CD14-positive monocyte (primary cell): Measurements from ENCODE around the gene SRPK2. TPM values are rescaled to one million over a fixed set of nuclear protein-coding genes. Genes with fewer than 3 reads are reported as not detected.

Experiments
- DNase-seq, 3 donors: peaks; one replicate each; pipeline ENCODE4 v3.0.0-alpha.2; 2011 to 2022
- H2AFZ ChIP-seq: 2 replicates; pipeline ENCODE4 v1.6.0; 2012; ENCODE audit warnings: mild to moderate bottlenecking, low read depth, low read length, inconsistent platforms; ENCODE audit not compliant: insufficient read depth, poor library complexity, severe bottlenecking
- H3K27ac ChIP-seq, 2 donors: 1 replicate in 1 of 2; 2 replicates in 1 of 2; pipeline ENCODE4 v1.5.1; 2012 to 2013; ENCODE audit warnings: low read length in 2 of 2, control low read depth in 1 of 2, inconsistent platforms in 1 of 2, low read depth in 1 of 2, mild to moderate bottlenecking in 1 of 2
- H3K27me3 ChIP-seq, 2 donors: one replicate each; pipeline versions ENCODE4 v1.6.0 to v1.6.1; 2011 to 2013; ENCODE audit warnings: low read length in 2 of 2; ENCODE audit not compliant: control insufficient read depth in 2 of 2, insufficient read depth in 2 of 2
- H3K36me3 ChIP-seq, 2 donors: replicated peaks in 1 of 2; 1 replicate in 1 of 2; 2 replicates in 1 of 2; pipeline versions ENCODE4 v1.5.1 to v1.6.1; 2012 to 2013; ENCODE audit warnings: low read length in 2 of 2, control low read depth in 1 of 2, inconsistent platforms in 1 of 2, mild to moderate bottlenecking in 1 of 2; ENCODE audit not compliant: insufficient read depth in 2 of 2, control insufficient read depth in 1 of 2
- H3K4me1 ChIP-seq, 2 donors: 1 replicate in 1 of 2; 2 replicates in 1 of 2; pipeline versions ENCODE4 v1.5.1 to v1.6.1; 2012 to 2013; ENCODE audit warnings: low read length in 2 of 2, control low read depth in 1 of 2, inconsistent platforms in 1 of 2, mild to moderate bottlenecking in 1 of 2, moderate library complexity in 1 of 2; ENCODE audit not compliant: insufficient read depth in 2 of 2, control insufficient read depth in 1 of 2
- H3K4me2 ChIP-seq: replicated peaks from 2 replicates; pipeline ENCODE3; 2012; ENCODE audit warnings: low read length, moderate library complexity, mild to moderate bottlenecking; ENCODE audit not compliant: poor library complexity, severe bottlenecking; ENCODE audit errors: extremely low read depth
- H3K4me3 ChIP-seq, 3 experiments: fragments of 200-600 bp in 1 of 3; sonication (generic) in 1 of 3; replicated peaks in 1 of 3; 1 replicate in 2 of 3; 2 replicates in 1 of 3; pipeline ENCODE4 v1.5.1; 2011 to 2013; ENCODE audit warnings: low read length in 3 of 3, mild to moderate bottlenecking in 3 of 3, control low read depth in 2 of 3, low read depth in 2 of 3, inconsistent platforms in 1 of 3, moderate library complexity in 1 of 3
- H3K79me2 ChIP-seq: 2 replicates; pipeline ENCODE4 v1.6.0; 2012; ENCODE audit warnings: mild to moderate bottlenecking, control low read depth, inconsistent platforms, low read length, moderate library complexity; ENCODE audit not compliant: insufficient read depth
- H3K9ac ChIP-seq: 2 replicates; pipeline ENCODE4 v1.6.0; 2017; ENCODE audit warnings: low read length, mild to moderate bottlenecking; ENCODE audit not compliant: insufficient read depth, poor library complexity, severe bottlenecking
- H3K9me3 ChIP-seq, 2 donors: replicated peaks in 1 of 2; 1 replicate in 1 of 2; 2 replicates in 1 of 2; pipeline versions ENCODE4 v1.5.1 to v1.6.1; 2012 to 2013; ENCODE audit warnings: low read length in 2 of 2, control low read depth in 1 of 2; ENCODE audit not compliant: control insufficient read depth in 1 of 2, insufficient read depth in 1 of 2
- H4K20me1 ChIP-seq: 2 replicates; pipeline ENCODE4 v1.6.0; 2012; ENCODE audit warnings: mild to moderate bottlenecking, low read length, control low read depth, moderate library complexity; ENCODE audit not compliant: insufficient read depth
- H3K27ac Mint-ChIP-seq, 7 donors: one replicate each; pipeline ENCODE4 v1.8.0; 2020; ENCODE audit warnings: mild to moderate bottlenecking in 7 of 7, mixed read lengths in 7 of 7, moderate library complexity in 6 of 7, inconsistent platforms in 2 of 7
- H3K27me3 Mint-ChIP-seq, 3 donors: one replicate each; pipeline ENCODE4 v1.8.0; 2021 to 2022; ENCODE audit warnings: low read depth in 3 of 3, mild to moderate bottlenecking in 3 of 3, mixed read lengths in 3 of 3, moderate library complexity in 3 of 3, inconsistent platforms in 1 of 3
- H3K36me3 Mint-ChIP-seq, 2 donors: one replicate each; pipeline ENCODE4 v1.8.0; 2020; ENCODE audit warnings: mixed read lengths in 2 of 2, inconsistent platforms in 1 of 2, mild to moderate bottlenecking in 1 of 2
- H3K4me1 Mint-ChIP-seq: one replicate; pipeline ENCODE4 v1.8.0; 2020; ENCODE audit warnings: mild to moderate bottlenecking, mixed read lengths
- H3K4me3 Mint-ChIP-seq, 2 donors: one replicate each; pipeline ENCODE4 v1.8.0; 2020; ENCODE audit warnings: mild to moderate bottlenecking in 2 of 2, mixed read lengths in 2 of 2, moderate library complexity in 1 of 2
- H3K9me3 Mint-ChIP-seq, 7 donors: one replicate each; pipeline ENCODE4 v1.8.0; 2020 to 2022; ENCODE audit warnings: mixed read lengths in 7 of 7, mild to moderate bottlenecking in 6 of 7, moderate library complexity in 6 of 7, inconsistent platforms in 2 of 7
- CTCF ChIP-seq: fragments of 200-600 bp; IDR thresholded peaks from one replicate; pipeline ENCODE4 v1.8.0; 2022; ENCODE audit warnings: antibody characterized with exemption, mild to moderate bottlenecking
- WGBS: methylation state at CpG from one replicate; pipeline ENCODE4 v1.1.5; 2013; ENCODE audit warnings: missing lambda C conversion rate; ENCODE audit not compliant: insufficient coverage; 5-methylcytosine and 5-hydroxymethylcytosine counted together
- intact Hi-C, 2 donors: fragments of 100-400 bp; cut with micrococcal nuclease; formaldehyde crosslinking; loops; one replicate each; pipeline versions ENCODE4 v1.15.0 to v1.15.1; 2023
- polyA plus RNA-seq, 3 donors: library from polyadenylated mRNA; depleted of rRNA in 1 of 3; unstranded in 2 of 3; stranded (reverse) in 1 of 3; fragments of 300-500 nt in 2 of 3; fragments of >200 nt in 1 of 3; fragmentation: Illumina TruSeq in 2 of 3; gene quantifications; 1 replicate in 2 of 3; 2 replicates in 1 of 3; pipeline ENCODE4 v1.2.3, GENCODE V29; 2012 to 2021

Gene SRPK2
- polyA plus RNA-seq, 3 donors: 12.6 to 37.7 (median 30.0) TPM

- H2AFZ ChIP-seq: no peak overlapping the region
- intact Hi-C loops: no loop called here
- H3K9ac ChIP-seq: no peak overlapping the region
- peaks cover 39 to 47% of the 10 kb centered on the region in 2 donors for H3K4me1 ChIP-seq
- Mint-ChIP-seq H3K36me3 (peaks cover 4 to 6% of the 10 kb centered on the region in 2 donors), H3K4me1 (peaks cover 57% of the 10 kb centered on the region), H3K9me3 (peaks cover 0 to 3% (median 0%) of the 10 kb centered on the region in 7 donors), H3K27ac (peak overlapping the region in 4 of 7 donors; percentile 52 to 75 (median 64)), H3K27me3 (peaks cover 0 to 2% (median 0%) of the 10 kb centered on the region in 3 donors), H3K4me3 (no peak overlapping the region)
- H3K27ac ChIP-seq: no peak overlapping the region
- H3K4me2 ChIP-seq: no peak overlapping the region
- peaks cover 25% of the 10 kb centered on the region for H4K20me1 ChIP-seq
- DNase-seq: no peak
- H3K9me3 ChIP-seq: no peaks in the 10 kb centered on the region
- no peaks in the 10 kb centered on the region for H3K36me3 ChIP-seq
- H3K79me2 ChIP-seq: peaks cover 90% of the 10 kb centered on the region
- WGBS: 100% methylated on average over 1 of the region's 1 CpG
- no peak overlapping the region for H3K4me3 ChIP-seq
- no peak for TF ChIP-seq CTCF
- no peaks in the 10 kb centered on the region for H3K27me3 ChIP-seq
These were observed 179.3 kb downstream of the SRPK2 start for GRCh38 chr7:105209433-105209832.

GRCh38 chr7:105206985-105207384, 181.7 kb downstream of the SRPK2 start:
- no peak overlapping the region for H3K4me2 ChIP-seq
- no peak for DNase-seq
- Mint-ChIP-seq H3K36me3 (peaks cover 18 to 21% of the 10 kb centered on the region in 2 donors), H3K27me3 (peaks cover 0 to 2% (median 0%) of the 10 kb centered on the region in 3 donors), H3K9me3 (peaks cover 0 to 3% (median 0%) of the 10 kb centered on the region in 7 donors), H3K4me3 (no peak overlapping the region), H3K4me1 (peaks cover 36% of the 10 kb centered on the region), H3K27ac (no peak overlapping the region)
- no peak overlapping the region for H2AFZ ChIP-seq
- H3K27ac ChIP-seq: no peak overlapping the region
- peaks cover 21 to 27% of the 10 kb centered on the region in 2 donors for H3K4me1 ChIP-seq
- no peak overlapping the region for H3K4me3 ChIP-seq
- TF ChIP-seq CTCF: no peak
- no peaks in the 10 kb centered on the region for H3K9me3 ChIP-seq
- H3K36me3 ChIP-seq: peaks cover 4 to 15% of the 10 kb centered on the region in 2 donors
- intact Hi-C loops: no loop called here
- H3K9ac ChIP-seq: no peak overlapping the region
- no peaks in the 10 kb centered on the region for H3K27me3 ChIP-seq
- peaks cover 74% of the 10 kb centered on the region for H3K79me2 ChIP-seq
- WGBS: 100% methylated on average over 1 of the region's 2 CpGs
- H4K20me1 ChIP-seq: peaks cover 44% of the 10 kb centered on the region
